ENCODE results near the gene CFL1. TPM values are rescaled to one million over a fixed set of nuclear protein-coding genes. Genes with fewer than 3 reads are reported as not detected.

The CFL1 gene
- total RNA-seq, 1 donor, result 1,115 TPM

DNA sequence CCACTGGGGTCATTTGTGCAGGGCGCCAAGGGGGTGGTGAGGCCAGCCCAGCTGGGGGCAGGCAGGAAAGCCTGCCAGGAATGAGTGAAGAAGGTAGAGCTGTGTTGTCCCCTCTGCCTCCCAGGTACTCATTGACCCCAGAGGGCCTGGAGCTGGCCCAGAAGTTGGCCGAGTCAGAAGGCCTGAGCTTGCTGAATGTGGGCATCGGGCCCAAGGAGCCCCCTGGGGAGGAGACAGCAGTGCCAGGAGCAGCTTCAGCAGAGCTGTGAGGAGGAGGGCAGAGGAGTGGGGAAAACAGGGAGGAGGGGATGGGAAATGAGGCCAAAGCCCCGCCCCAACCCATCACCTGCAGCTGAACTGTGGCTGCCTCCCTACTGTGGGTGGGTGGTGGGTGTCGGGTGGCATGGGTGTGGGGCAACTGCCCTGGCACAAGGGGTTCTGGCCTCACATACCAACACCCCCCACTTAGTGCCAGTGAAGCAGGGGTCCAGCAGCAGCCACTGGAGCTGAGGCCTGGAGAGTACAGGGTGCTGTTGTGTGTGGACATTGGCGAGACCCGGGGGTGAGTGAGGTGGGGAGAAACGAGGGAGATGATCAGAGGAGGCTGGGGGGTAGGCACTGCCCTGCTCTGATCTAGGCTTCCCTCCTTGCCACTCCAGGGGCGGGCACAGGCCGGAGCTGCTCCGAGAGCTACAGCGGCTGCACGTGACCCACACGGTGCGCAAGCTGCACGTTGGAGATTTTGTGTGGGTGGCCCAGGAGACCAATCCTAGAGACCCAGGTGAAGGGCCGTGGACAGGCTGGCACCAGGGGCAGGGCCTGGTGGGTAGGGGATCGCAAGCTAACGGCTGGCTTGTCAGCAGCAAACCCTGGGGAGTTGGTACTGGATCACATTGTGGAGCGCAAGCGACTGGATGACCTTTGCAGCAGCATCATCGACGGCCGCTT is 5.2 kb upstream of the CFL1 start:
- DNase-seq (ENCODE audit: low read depth), result no peak
- TF ChIP-seq, protein P1, sequence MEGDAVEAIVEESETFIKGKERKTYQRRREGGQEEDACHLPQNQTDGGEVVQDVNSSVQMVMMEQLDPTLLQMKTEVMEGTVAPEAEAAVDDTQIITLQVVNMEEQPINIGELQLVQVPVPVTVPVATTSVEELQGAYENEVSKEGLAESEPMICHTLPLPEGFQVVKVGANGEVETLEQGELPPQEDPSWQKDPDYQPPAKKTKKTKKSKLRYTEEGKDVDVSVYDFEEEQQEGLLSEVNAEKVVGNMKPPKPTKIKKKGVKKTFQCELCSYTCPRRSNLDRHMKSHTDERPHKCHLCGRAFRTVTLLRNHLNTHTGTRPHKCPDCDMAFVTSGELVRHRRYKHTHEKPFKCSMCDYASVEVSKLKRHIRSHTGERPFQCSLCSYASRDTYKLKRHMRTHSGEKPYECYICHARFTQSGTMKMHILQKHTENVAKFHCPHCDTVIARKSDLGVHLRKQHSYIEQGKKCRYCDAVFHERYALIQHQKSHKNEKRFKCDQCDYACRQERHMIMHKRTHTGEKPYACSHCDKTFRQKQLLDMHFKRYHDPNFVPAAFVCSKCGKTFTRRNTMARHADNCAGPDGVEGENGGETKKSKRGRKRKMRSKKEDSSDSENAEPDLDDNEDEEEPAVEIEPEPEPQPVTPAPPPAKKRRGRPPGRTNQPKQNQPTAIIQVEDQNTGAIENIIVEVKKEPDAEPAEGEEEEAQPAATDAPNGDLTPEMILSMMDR (IDR thresholded peaks at IDR 0.05; ENCODE audit: insufficient read depth, low read depth, low read length), result no peak
- no peak overlapping the region for H3K4me3 ChIP-seq (ENCODE audit: low read depth, low read length)

DNA sequence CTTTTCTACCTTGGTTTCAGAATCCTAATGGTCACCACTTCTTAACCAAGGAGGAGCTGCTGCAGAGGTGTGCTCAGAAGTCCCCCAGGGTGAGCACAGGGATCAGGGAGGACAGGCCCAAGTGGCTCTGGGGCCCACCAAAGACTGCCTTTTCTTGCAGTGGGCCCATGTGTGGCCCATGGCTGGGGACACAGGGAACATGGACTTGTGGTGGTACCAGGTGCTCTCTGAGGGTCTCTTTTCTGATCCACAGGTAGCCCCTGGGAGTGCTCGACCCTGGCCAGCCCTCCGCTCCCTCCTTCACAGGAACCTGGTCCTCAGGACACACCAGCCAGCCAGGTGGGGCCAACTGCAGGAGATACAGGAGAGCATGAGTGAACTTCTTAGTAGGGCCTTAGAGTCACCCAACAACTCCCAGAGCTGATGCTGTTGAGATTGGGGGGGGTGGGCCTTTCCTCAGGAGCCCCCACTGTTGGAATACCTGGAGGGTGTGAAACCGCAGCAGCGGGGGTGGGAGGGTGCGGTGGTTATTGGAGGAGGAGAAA is 4.3 kb upstream of the CFL1 start:
- TF ChIP-seq, protein P1 (IDR thresholded peaks at IDR 0.05; ENCODE audit: insufficient read depth, low read depth, low read length), result no peak
- H3K4me3 ChIP-seq (ENCODE audit: low read depth, low read length), result no peak overlapping the region
- DNase-seq (ENCODE audit: low read depth), result no peak

DNA sequence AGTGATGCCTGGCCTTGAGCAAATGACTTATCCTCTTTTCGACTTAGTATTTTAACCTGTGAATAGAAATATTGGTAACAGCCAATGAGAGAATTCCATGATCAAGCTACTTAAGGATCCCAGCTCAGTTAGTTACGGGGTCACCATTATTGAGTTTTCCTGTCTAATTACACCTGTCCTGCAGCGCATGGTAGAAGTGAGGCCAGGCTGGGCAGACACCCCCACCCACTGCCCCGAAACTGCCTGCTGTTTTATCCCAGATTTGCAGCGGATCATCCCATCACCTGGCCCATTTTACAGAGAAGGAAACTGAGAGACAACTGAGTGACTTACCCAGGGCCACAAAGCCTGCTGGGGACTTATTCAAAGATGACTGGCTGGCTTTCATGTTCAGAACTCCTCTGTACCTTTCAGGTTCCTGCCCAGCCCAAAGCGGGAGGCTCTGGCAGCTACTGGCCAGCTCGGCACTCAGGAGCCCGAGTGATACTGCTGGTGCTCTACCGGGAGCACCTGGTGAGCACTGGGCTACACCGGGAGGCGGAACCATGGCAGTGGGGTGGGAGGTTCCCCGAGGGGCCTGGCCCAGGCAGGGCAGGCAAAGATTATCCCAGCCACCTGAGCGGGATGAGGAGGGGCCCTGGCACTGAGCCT is 3.7 kb upstream of the CFL1 start:
- no peak for DNase-seq (ENCODE audit: low read depth)
- TF ChIP-seq, protein P1 (IDR thresholded peaks at IDR 0.05; ENCODE audit: insufficient read depth, low read depth, low read length), result no peak
- peak overlapping the region; percentile 94 for H3K4me3 ChIP-seq (ENCODE audit: low read depth, low read length)

DNA sequence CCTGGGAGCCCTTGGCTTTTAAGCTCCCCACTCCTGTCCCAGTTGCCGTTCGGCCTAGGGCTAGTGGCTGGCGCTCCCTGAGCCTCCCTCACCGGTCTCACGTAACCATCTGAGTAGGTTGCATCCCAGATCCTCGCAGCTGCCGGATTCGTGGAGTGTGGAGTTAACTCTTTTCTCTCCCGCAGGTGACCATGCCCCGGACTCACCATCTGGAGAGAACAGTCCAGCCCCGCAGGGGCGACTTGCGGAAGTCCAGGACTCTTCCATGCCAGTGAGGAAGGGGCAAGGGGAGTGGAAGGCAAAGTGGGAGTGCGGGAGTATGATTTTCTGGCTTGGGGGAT is 3.2 kb upstream of the CFL1 start:
- TF ChIP-seq, protein P1 (IDR thresholded peaks at IDR 0.05; ENCODE audit: insufficient read depth, low read depth, low read length), result no peak
- H3K4me3 ChIP-seq (ENCODE audit: low read depth, low read length), result peak overlapping the region; percentile 94
- DNase-seq (ENCODE audit: low read depth), result no peak

DNA sequence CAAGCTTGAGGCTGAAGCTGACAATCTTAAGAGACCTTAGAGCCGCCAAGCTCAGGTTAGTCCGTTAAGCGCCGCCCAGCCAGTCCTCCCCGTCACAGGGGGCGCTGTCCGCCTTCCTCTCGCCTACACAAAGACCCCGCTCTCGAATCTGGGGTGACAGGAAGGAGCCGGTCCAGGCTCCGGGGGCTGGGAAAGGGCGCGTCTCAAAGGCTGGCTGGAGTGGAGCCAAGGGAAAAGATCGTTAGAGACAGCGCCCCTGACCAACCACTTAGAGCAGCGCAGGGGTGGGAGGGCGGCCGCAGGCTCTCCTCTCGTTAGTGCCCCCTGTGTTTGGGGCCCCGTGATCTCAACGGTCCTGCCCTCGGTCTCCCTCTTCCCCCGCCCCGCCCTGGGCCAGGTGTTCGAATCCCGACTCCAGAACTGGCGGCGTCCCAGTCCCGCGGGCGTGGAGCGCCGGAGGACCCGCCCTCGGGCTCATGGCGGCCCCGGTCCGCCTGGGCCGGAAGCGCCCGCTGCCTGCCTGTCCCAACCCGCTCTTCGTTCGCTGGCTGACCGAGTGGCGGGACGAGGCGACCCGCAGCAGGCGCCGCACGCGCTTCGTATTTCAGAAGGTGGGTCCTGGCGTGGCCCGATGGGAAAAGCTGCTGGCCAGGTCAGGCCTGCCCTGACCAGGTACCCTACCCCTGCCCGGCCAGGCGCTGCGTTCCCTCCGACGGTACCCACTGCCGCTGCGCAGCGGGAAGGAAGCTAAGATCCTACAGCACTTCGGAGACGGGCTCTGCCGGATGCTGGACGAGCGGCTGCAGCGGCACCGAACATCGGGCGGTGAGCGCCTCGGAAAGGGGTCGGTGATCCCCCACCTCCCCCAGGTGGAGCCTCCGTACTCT is 2.5 kb upstream of the CFL1 start, which contains the start of gene MUS81:
TSS of gene MUS81 (plus strand) at position 156 of the 887 bp plus-strand sequence. CDS start at position 477, 321 bp downstream.
- TF ChIP-seq, protein P1 (IDR thresholded peaks at IDR 0.05; ENCODE audit: insufficient read depth, low read depth, low read length), result peak; percentile 86

DNA sequence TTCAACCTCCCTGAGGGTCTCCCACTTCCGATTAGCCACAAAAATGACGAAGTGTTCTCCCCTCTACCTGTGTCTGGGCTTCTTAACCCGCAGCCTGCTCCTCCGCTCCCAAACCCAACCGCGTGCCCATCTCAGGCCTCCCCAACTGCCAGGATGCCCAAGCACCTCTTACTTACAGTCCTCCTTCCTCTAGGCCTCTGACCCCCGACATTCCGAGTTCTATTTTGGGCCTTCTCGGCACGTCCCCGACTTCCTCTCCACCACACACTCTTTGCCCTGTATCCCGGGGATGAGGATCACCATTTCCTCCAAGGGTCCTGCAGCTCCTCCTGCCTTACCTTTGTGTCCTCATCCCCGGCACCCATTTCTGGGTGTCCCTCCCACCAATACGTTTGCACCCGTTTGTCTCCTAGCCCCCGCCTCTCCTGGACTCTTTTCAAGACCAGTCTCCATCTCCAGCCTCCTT is 1.9 kb upstream of the CFL1 start:
- no peak for DNase-seq (ENCODE audit: low read depth)

More for the DNA sequence above, 2.5 kb upstream of the CFL1 start, which contains the start of gene MUS81:
- peak; percentile 99 for DNase-seq (ENCODE audit: low read depth)
- peak within 1 kb of the TSS; percentile 98 for H3K4me3 ChIP-seq (ENCODE audit: low read depth, low read length)

More for the DNA sequence above, 1.9 kb upstream of the CFL1 start:
- TF ChIP-seq, protein P1 (IDR thresholded peaks at IDR 0.05; ENCODE audit: insufficient read depth, low read depth, low read length), result no peak
- peak overlapping the region; percentile 94 for H3K4me3 ChIP-seq (ENCODE audit: low read depth, low read length)
